Breast epithelium (tissue), 3 donors: ENCODE data around the gene TMEM38A.

Experiments used
- CTCF ChIP-seq, 3 donors: fragments of 450-650 bp; IDR thresholded peaks; one replicate each; pipeline ENCODE4 v1.5.1; 2016 to 2017; ENCODE audit warnings: antibody characterized with exemption in 3 of 3, mild to moderate bottlenecking in 3 of 3, moderate library complexity in 3 of 3
- POLR2A ChIP-seq: fragments of 450-650 bp; IDR thresholded peaks from one replicate; pipeline ENCODE4 v1.6.1; 2016; ENCODE audit warnings: antibody characterized with exemption, mild to moderate bottlenecking, moderate library complexity

GRCh38 chr19:16703677-16704076 lies 42.7 kb downstream of the TMEM38A start:
- TF ChIP-seq CTCF (IDR thresholded peaks at IDR 0.05) (no peak), POLR2A (no peak)
